SK-N-MC (cell line): ENCODE measurements around the gene TSPYL1.
A peak's percentile ranks its signal among the peaks of the same experiment; 100 is the strongest.

Experiments
- DNase-seq: peaks from one replicate; pipeline ENCODE4 v3.0.0-alpha.2; 2011; ENCODE audit warnings: low read depth, low spot score
- H3K27ac ChIP-seq: fragments of 200-600 bp; sonication (generic); 2 replicates; pipeline ENCODE4 v1.5.1; 2016; ENCODE audit warnings: mixed run types
- H3K36me3 ChIP-seq: fragments of 200-600 bp; sonication (generic); 2 replicates; pipeline ENCODE4 v1.6.1; 2017; ENCODE audit warnings: antibody characterized with exemption, low read length, mixed read lengths; ENCODE audit not compliant: insufficient read depth
- H3K4me3 ChIP-seq: fragments of 200-600 bp; sonication (generic); 2 replicates; pipeline ENCODE4 v1.5.1; 2016
- H3K9ac ChIP-seq: fragments of 200-600 bp; sonication (generic); 2 replicates; pipeline ENCODE4 v1.8.0; 2017; ENCODE audit warnings: mixed run types, mixed read lengths; ENCODE audit not compliant: insufficient read length
- H3K9me3 ChIP-seq: fragments of 200-600 bp; sonication (generic); 2 replicates; pipeline ENCODE4 v1.6.1; 2017; ENCODE audit warnings: low read depth, mild to moderate bottlenecking, antibody characterized with exemption, low read length, moderate library complexity, mixed read lengths
- EZH2 ChIP-seq: fragments of 200-600 bp; sonication (generic); IDR thresholded peaks from one replicate; pipeline ENCODE4 v1.6.1; 2017; ENCODE audit warnings: antibody characterized with exemption
- FOXP2 ChIP-seq: optimal IDR thresholded peaks from 2 replicates; pipeline ENCODE3; 2011; ENCODE audit warnings: mild to moderate bottlenecking, moderate library complexity; ENCODE audit not compliant: insufficient read depth; ENCODE audit errors: extremely low read length, control extremely low read depth
- POLR2AphosphoS5 ChIP-seq: IDR thresholded peaks from 2 replicates; pipeline ENCODE4 v1.6.1; 2012; ENCODE audit warnings: mild to moderate bottlenecking, low read depth, low read length, borderline replicate concordance

Gene TSPYL1

GRCh38 chr6:116278481-116278829, 1.3 kb downstream of the TSPYL1 start:
- H3K4me3 ChIP-seq: peak overlapping the region; percentile 98
- H3K36me3 ChIP-seq: peaks cover 8% of the 10 kb centered on the region; the same call in 1 of the 2 replicates
- no peak for TF ChIP-seq EZH2
- no peak for TF ChIP-seq POLR2AphosphoS5
- TF ChIP-seq FOXP2: no peak
- H3K27ac ChIP-seq: no peak overlapping the region
- H3K9me3 ChIP-seq: no peaks in the 10 kb centered on the region
- DNase-seq: no peak
- H3K9ac ChIP-seq: peak overlapping the region; percentile 93

- Histone ChIP-seq H3K27ac (no peak overlapping the region), H3K4me3 (peak overlapping the region; percentile 75), H3K36me3 (peaks cover 12% of the 10 kb centered on the region), H3K9me3 (no peaks in the 10 kb centered on the region), H3K9ac (peak overlapping the region; percentile 67)
- TF ChIP-seq POLR2AphosphoS5: no peak
- no peak for TF ChIP-seq EZH2
- no peak for TF ChIP-seq FOXP2
- DNase-seq: no peak
Observed at GRCh38 chr6:116277124-116277523, 2.6 kb downstream of the TSPYL1 start.

- H3K27ac ChIP-seq: no peak overlapping the region
- no peak overlapping the region for H3K9ac ChIP-seq
- peaks cover 5% of the 10 kb centered on the region for H3K36me3 ChIP-seq
- TF ChIP-seq EZH2: no peak
- TF ChIP-seq FOXP2: no peak
- TF ChIP-seq POLR2AphosphoS5: no peak
- no peak for DNase-seq
- H3K9me3 ChIP-seq: no peaks in the 10 kb centered on the region
- H3K4me3 ChIP-seq: no peak overlapping the region
Observed at GRCh38 chr6:116271149-116271708, 8.5 kb downstream of the TSPYL1 start.

- no peak for TF ChIP-seq EZH2
- no peak for TF ChIP-seq POLR2AphosphoS5
- TF ChIP-seq FOXP2: no peak
- peaks cover 7% of the 10 kb centered on the region; the same call in 1 of the 2 replicates for H3K36me3 ChIP-seq
- H3K4me3 ChIP-seq: no peak overlapping the region
- H3K9ac ChIP-seq: no peak overlapping the region
- no peak overlapping the region for H3K27ac ChIP-seq
- peak; percentile 89 for DNase-seq
- H3K9me3 ChIP-seq: no peaks in the 10 kb centered on the region
Observed at GRCh38 chr6:116268589-116269293, 11.0 kb downstream of the TSPYL1 start.

GRCh38 chr6:116267836-116268588, 11.7 kb downstream of the TSPYL1 start:
- 0 out of 2 replicates have a peak overlapping the region, but pooled peaks have one; percentile 18 for H3K4me3 ChIP-seq
- DNase-seq: no peak
- H3K9me3 ChIP-seq: no peaks in the 10 kb centered on the region
- no peak overlapping the region for H3K27ac ChIP-seq
- H3K36me3 ChIP-seq: 0 out of 2 replicates have a peak, but pooled peaks cover 3% of the 10 kb centered on the region
- H3K9ac ChIP-seq: no peak overlapping the region
- TF ChIP-seq POLR2AphosphoS5 (no peak), EZH2 (no peak), FOXP2 (no peak)

GRCh38 chr6:116266803-116267202, 12.9 kb downstream of the TSPYL1 start:
- H3K9ac ChIP-seq: no peak overlapping the region
- H3K36me3 ChIP-seq: 0 out of 2 replicates have a peak, but pooled peaks cover 3% of the 10 kb centered on the region
- no peaks in the 10 kb centered on the region for H3K9me3 ChIP-seq
- DNase-seq: no peak
- H3K27ac ChIP-seq: no peak overlapping the region
- no peak overlapping the region for H3K4me3 ChIP-seq
- TF ChIP-seq FOXP2: no peak

- Histone ChIP-seq H3K9ac (no peak overlapping the region), H3K4me3 (no peak overlapping the region), H3K36me3 (0 out of 2 replicates have a peak, but pooled peaks cover 3% of the 10 kb centered on the region), H3K27ac (no peak overlapping the region), H3K9me3 (no peaks in the 10 kb centered on the region)
- no peak for TF ChIP-seq POLR2AphosphoS5
- no peak for TF ChIP-seq EZH2
- no peak for TF ChIP-seq FOXP2
- DNase-seq: no peak
Observed at GRCh38 chr6:116265041-116265829, 14.5 kb downstream of the TSPYL1 start.

- Histone ChIP-seq H3K9me3 (no peaks in the 10 kb centered on the region), H3K4me3 (no peak overlapping the region), H3K36me3 (peaks cover 3% of the 10 kb centered on the region; the same call in 1 of the 2 replicates), H3K9ac (no peak overlapping the region), H3K27ac (no peak overlapping the region)
- TF ChIP-seq POLR2AphosphoS5 (no peak), EZH2 (no peak), FOXP2 (no peak)
- no peak for DNase-seq
Observed at GRCh38 chr6:116263353-116263752, 16.4 kb downstream of the TSPYL1 start.
